NCI-H345 treated with DMSO at 0.1 percent for 48 hours (cell line): ENCODE results near the gene DLGAP5.

Source experiments
- DNase-seq: peaks from one replicate; lab custom pipeline; 2025; ENCODE audit not compliant: unreplicated experiment; lab: John Stamatoyannopoulos, UW

The DLGAP5 gene

GRCh38 chr14:55130196-55130550 is 61.2 kb downstream of the DLGAP5 start:
- DNase-seq: no peak

GRCh38 chr14:55129428-55130195 is 61.8 kb downstream of the DLGAP5 start:
- DNase-seq: no peak

- DNase-seq: no peak
Measured at GRCh38 chr14:55129086-55129427, 62.3 kb downstream of the DLGAP5 start, which contains the start of gene LGALS3. Gene LGALS3, plus strand, starts transcription at chr14:55129252. Its CDS starts 8,122 bp downstream, at chr14:55137374.

- no peak for DNase-seq
Measured at GRCh38 chr14:55128386-55129085, 62.8 kb downstream of the DLGAP5 start.

GRCh38 chr14:55127460-55127951 is 63.9 kb downstream of the DLGAP5 start:
- DNase-seq: no peak

GRCh38 chr14:55126932-55127459 is 64.4 kb downstream of the DLGAP5 start:
- DNase-seq: no peak

GRCh38 chr14:55126034-55126433 is 65.4 kb downstream of the DLGAP5 start:
- DNase-seq: no peak

- DNase-seq: no peak
Measured at GRCh38 chr14:55125403-55125802, 66.0 kb downstream of the DLGAP5 start.

GRCh38 chr14:55124774-55125386 is 66.5 kb downstream of the DLGAP5 start:
- no peak for DNase-seq

GRCh38 chr14:55123852-55124639 is 67.3 kb downstream of the DLGAP5 start:
- DNase-seq: no peak

GRCh38 chr14:55123101-55123500 is 68.3 kb downstream of the DLGAP5 start:
- no peak for DNase-seq

- no peak for DNase-seq
Measured at GRCh38 chr14:55122440-55122986, 68.9 kb downstream of the DLGAP5 start.

GRCh38 chr14:55121628-55122439 is 69.6 kb downstream of the DLGAP5 start:
- no peak for DNase-seq

GRCh38 chr14:55120571-55121495 is 70.6 kb downstream of the DLGAP5 start:
- no peak for DNase-seq

GRCh38 chr14:55118761-55119160 is 72.6 kb downstream of the DLGAP5 start:
- no peak for DNase-seq

GRCh38 chr14:55117803-55118441 is 73.5 kb downstream of the DLGAP5 start:
- DNase-seq: no peak

GRCh38 chr14:55116246-55117030 is 74.9 kb downstream of the DLGAP5 start:
- no peak for DNase-seq
